GM12878 (cell line): ENCODE data around the gene HJV.

Experiments
- CTCF ChIP-seq, 3 experiments: IDR thresholded peaks in 2 of 3; conservative IDR thresholded peaks in 1 of 3; 2 replicates each; pipeline ENCODE4 v1.5.1; 2011; ENCODE audit warnings: low read depth in 3 of 3, low read length in 3 of 3, mild to moderate bottlenecking in 3 of 3, control low read depth in 2 of 3, moderate library complexity in 2 of 3, inconsistent platforms in 1 of 3, mixed read lengths in 1 of 3; ENCODE audit not compliant: control insufficient read depth in 2 of 3, insufficient read depth in 1 of 3; ENCODE audit errors: extremely low read depth in 1 of 3
- EZH2 ChIP-seq: IDR thresholded peaks from 2 replicates; pipeline ENCODE4 v1.6.1; 2012; ENCODE audit warnings: low read depth, mild to moderate bottlenecking, control low read depth, inconsistent platforms, low read length, borderline replicate concordance; ENCODE audit not compliant: control insufficient read depth
- NFIC ChIP-seq: IDR thresholded peaks from 2 replicates; pipeline ENCODE4 v1.6.1; 2012; ENCODE audit warnings: low read depth, mild to moderate bottlenecking, inconsistent platforms, low read length, moderate library complexity
- TF ChIP-seq, protein P1 (sequence below): IDR thresholded peaks from 2 replicates; pipeline ENCODE4 v1.6.1; 2011; ENCODE audit warnings: mild to moderate bottlenecking, low read depth, low read length, moderate library complexity; ENCODE audit not compliant: insufficient replicate concordance

DNA sequence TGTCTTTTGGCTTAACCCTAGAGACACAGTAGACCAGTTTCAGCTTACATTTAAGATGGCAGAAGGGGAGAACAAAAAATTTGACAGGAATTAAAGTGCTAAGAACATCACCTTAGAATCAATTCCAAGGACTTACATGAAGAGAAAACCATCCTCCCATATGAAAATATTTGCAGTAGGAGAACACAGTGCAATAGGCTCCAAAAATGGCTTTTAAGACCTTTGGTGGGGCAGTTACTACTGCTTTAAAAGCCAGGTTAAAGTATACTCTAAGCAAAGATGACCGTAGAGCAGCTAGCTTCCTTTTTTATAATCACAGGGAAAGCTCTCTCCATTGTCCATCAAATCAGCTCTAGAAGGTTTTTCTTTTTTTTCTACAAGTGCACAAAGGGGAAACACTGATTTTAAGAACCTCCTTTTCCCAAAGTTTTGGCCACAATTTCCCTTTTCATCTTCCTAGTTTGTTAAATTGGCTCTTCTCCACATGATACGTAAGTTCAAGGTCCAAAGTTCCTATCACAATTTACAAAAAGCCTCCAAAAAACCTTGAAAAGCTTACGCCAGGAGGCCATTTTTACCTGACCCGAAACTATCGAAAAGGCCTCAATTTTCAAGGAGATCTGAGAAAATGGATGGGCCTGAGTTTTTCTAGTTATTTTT lies 28.4 kb downstream of the HJV start:
- TF ChIP-seq CTCF (IDR thresholded peaks at IDR 0.05 in 2 of 3, conservative IDR thresholded peaks at IDR 0.05 in 1 of 3; ENCODE audit: control insufficient read depth in 2 of 3, extremely low read depth in 1 of 3, insufficient read depth in 1 of 3, low read depth in 3 of 3, low read length in 3 of 3) (no peak), NFIC (no peak), EZH2 (no peak)
- TF ChIP-seq, protein P1, sequence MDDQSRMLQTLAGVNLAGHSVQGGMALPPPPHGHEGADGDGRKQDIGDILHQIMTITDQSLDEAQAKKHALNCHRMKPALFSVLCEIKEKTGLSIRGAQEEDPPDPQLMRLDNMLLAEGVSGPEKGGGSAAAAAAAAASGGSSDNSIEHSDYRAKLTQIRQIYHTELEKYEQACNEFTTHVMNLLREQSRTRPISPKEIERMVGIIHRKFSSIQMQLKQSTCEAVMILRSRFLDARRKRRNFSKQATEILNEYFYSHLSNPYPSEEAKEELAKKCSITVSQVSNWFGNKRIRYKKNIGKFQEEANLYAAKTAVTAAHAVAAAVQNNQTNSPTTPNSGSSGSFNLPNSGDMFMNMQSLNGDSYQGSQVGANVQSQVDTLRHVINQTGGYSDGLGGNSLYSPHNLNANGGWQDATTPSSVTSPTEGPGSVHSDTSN: no peak
